Fibroblast of peridontal ligament (primary cell): ENCODE measurements around the gene REPS2.

Experiments used
- DNase-seq: peaks from one replicate; pipeline ENCODE4 v3.0.0-alpha.2; 2010; ENCODE audit errors: extremely low read depth

REPS2 gene

DNA sequence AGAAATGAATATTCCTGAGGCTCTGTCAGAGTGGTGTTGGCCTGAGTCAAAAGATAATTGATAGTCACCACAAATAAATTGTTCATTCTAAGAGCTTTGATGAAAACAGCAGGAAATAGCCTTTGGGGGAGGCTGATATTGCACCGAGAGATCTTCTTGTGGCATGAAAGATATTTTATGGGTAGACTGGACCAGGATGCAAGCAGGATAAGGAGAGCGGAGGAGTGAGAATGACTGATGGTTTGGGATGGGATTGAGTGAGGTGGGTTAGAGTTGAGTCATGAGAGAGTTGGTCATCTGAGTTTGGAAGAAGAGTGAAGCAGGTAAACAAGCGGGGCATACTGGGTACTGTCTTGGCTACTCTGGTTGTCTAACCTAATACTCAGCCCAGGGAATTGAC is 88.7 kb downstream of the REPS2 start:
- no peak for DNase-seq

DNA sequence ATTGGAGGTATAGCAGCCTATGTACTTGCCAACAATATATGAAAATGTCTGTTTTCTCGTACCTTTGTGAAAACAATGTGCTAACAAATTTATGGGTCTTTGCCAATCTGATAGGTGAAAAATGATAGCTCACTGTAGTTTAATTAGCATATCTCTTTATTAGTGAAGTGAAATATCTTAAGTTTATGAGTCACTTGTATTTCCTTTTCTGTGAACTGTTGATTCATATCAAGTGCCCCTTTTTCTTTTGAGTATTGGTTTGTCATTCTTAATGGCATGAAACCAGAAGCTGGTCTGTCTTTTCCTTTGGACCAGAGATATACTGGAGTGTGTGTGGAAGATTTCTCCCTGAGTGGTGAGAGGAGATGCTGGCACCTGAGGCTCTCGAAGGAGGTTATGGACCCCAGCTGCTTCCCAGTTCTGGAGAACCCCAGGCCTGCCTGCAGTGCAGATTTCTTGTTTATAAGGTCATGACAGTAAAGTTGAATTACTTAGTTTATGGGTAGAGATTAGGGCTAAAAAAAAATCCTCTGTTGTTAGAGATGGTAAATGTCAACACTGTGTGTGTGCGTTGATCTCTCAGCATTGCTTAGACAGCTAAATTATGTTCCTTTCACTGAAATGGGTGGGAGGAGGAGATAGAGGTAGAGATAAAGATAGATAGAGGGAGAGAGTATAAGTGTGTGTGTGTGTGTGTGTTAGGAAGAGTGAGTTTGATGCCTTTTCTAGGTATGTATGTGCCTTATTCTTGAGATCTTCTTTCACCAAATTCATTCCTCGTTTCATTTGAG is 89.9 kb downstream of the REPS2 start:
- no peak for DNase-seq

- DNase-seq, result no peak
Observed at GRCh38 chrX:17038277-17038676, 91.8 kb downstream of the REPS2 start.

DNA sequence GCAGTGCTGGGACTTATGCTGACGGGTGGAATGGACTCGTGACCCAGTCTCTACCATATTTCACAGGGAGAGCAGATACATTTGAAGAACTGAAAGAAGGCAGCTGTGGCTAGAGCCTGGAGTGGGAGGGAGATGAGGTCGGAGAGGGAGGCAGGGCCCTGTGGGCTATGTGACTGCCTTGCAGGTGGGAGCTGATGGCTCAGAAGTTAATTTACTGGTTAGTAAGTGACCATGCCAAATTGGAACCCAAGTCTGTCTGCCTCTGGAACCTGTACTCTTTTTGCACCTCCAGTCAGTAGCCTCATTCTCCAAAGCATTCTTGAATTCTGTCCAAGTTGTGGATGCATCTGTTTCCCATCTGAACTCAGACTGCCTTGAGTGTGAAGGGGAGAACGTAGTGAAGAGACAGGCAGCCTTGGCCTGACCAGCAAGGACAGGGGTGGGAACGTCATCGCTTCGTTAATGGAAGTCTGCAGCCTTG is 92.3 kb downstream of the REPS2 start:
- DNase-seq, result no peak

DNA sequence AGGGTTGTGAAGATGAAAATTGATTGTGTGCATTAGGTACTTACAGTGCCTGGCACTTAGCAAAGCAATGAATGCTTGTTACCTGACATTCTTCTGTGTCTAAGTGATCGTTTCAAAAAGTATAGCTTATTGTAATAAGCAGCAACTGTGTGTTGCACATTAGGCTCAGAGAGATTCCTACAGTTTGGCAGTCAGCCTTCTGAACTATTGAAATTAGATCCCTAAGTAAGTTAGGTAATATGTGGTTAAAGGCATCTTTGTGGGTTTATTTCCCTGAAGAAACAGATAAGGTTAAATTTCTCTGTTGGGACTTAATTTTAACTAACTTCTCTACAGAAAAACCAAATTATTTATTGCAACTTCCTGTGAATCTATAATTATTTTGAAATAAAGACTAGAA is 93.4 kb downstream of the REPS2 start:
- DNase-seq, result peak; percentile 64

DNA sequence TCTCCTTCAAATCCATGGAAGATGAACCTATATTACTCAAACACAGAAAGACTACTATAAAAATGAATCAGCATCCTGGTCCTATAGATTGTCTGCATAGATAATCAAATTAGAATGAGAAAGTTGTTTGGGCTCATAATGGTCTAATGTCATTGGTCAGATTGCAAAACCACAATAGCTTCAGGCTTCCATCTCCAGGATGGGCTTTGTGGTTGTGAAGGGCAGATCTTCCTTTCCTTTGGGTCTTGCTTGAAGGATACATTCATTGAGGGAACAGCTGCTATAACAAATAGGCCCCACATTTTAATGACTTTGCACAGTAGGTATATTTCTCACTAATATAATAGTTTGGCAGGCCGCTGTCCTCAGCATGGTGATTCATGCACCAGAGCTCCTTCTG is 94.3 kb downstream of the REPS2 start:
- DNase-seq, result no peak

GRCh38 chrX:17042037-17042436 is 95.6 kb downstream of the REPS2 start:
- DNase-seq, result peak; percentile 57

- peak; percentile 77 for DNase-seq
Observed at GRCh38 chrX:17046478-17047097, 100.1 kb downstream of the REPS2 start.

DNA sequence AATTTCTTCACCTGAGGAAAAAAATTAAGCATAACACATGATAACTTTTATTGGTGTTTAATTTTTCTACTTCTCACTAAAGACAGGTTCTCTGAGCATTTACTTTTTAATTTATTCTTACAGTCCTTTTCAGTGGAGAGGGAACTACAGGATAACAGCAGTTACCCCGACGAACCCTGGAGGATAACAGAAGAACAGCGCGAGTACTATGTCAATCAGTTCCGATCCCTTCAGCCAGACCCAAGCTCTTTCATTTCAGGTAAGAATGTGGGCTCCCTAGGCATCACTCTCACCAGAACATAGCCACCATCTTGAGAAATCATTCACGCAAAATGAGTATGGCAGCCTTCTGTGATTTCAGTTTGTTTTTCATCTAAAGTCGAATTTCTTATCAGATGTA is 100.8 kb downstream of the REPS2 start:
- no peak for DNase-seq

DNA sequence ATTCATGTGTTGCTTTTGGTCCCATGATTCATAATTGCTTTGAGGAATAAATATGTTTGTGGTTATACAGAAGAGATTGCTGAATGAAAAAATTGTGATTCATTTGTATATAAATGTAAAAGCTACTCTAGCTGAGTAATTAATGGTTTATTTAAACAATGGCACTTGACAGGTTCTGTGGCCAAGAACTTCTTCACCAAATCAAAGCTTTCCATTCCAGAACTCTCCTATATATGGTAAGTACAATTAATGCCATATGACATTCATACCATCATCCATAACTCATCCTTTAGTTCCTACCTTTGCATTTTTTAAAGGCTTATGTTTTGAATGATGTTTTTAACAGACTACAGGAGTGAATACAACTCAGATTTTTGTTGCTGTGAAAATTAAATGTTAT is 105.8 kb downstream of the REPS2 start:
- peak; percentile 36 for DNase-seq

DNA sequence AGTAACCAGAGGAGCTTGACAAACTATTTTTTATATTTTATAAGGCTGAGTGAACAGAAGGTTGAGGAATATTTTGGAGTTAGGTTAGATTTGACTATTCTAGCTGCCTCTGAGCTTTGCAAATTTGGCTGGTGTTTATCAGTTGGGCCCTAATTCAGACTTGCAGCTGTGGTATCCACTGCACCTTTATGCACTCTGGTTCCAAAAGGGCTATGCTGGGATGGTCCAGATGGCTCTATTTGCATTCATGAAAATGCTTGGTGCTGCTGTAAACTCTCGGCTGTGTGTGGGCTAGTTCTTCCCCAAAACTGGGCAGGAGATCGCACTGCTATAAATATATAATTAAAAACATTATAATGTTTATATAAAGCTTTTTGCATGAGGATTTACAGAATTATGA is 106.3 kb downstream of the REPS2 start:
- DNase-seq, result no peak

DNA sequence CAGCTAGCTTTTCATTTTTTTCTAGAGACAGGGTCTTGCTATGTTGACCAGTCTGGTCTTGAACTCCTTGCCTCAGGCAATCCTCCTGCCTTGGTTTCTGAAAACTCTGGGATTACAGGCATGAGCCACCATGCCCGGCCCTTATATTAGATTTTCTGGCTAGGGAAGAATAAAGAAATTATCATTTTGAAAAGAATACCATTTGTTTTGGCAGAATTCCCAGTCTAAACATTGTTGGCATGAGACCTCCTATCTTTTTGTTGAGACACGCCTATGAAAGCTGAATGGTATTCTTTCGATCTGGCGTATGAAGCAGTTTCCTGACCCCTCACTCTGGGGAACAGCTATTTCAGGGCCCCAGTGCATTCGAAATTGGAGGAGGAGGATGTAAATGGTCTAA is 107.0 kb downstream of the REPS2 start:
- DNase-seq, result no peak

DNA sequence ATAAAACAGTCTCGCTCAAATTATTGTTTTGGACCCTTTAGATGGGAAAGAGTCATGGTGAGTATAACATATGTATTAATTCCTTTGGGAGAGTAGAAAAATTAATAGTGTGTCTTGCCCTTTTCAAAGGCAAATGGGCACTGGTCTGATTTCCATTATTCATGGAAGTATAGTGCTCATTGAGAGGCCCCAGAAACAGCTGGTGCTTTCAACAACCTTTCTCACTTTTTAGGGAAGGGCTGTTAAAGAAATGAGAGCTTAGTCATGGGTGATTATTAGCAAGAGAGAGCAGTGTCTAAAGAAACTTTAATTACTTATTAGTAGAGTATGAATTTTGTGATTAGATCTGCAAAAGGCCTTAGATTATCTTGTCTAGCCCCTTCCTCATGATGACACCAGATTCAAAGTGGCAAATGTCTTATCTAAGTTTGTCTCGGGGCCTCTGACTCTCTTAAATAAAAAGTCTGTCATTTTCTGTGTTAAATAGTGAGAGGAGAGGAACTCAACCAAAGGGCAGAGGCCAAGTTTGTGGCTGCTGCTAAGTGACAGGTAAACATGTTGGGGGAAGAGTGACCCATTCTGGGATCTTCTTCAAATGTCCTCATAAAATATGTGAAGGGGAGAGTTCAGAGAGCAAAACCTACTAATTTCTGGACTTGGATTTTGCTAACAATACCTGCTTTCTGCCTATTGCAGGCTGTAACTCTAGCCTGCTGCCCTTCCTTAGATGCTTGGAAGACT is 110.6 kb downstream of the REPS2 start:
- DNase-seq, result no peak

GRCh38 chrX:17062065-17062464 is 115.6 kb downstream of the REPS2 start:
- DNase-seq, result no peak

GRCh38 chrX:17065100-17065499 is 118.6 kb downstream of the REPS2 start:
- DNase-seq, result no peak

- no peak for DNase-seq
Observed at GRCh38 chrX:17067534-17067933, 121.1 kb downstream of the REPS2 start.

GRCh38 chrX:17072301-17072700 is 125.8 kb downstream of the REPS2 start:
- no peak for DNase-seq

DNA sequence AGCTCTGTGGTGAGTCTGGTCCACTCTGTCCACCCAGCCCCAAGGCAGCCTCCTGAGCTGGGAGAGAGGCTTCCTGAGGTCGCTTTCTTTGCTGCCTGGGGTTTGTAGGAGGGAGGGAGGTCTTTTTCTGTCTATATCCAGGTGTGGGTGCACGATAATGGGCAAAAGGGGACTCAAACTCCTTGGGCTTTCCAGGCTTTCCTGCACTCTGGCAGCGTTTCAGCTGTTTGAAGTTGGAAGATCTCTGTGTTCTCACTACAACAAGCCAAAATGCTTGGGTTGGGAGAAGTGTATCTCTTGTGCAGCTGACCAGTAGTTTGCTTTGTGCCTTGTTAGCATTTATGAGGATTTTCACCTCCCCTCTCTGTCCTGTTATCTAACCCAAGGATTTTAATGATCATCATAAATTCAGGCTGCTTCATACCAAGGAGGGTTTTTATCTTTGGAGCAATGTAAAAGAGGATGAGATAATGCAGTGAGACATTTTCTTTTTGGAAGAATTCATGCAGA is 126.3 kb downstream of the REPS2 start:
- no peak for DNase-seq

GRCh38 chrX:17075004-17075403 is 128.5 kb downstream of the REPS2 start:
- DNase-seq, result no peak

DNA sequence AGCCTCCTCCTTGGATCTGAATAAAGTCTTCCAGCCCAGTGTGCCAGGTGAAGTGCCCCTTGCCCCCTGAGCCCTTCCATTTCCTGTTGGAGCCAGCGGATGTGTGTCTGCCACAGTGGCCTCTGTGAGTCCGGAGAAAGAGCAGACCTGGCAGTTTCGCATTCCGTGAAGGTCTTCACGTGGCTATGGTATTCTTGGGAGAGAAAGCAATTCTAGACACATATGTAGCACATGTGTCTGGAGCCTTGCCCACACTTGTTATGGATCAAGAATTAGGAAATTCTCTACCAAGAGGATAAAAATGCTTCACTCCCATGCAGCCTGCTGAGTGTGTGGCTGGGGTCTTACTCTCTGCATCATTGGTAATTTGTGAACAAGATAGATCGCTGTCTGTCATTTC is 130.9 kb downstream of the REPS2 start:
- peak; percentile 7 for DNase-seq

GRCh38 chrX:17078031-17078720 is 131.7 kb downstream of the REPS2 start:
- DNase-seq, result peak; percentile 56

DNA sequence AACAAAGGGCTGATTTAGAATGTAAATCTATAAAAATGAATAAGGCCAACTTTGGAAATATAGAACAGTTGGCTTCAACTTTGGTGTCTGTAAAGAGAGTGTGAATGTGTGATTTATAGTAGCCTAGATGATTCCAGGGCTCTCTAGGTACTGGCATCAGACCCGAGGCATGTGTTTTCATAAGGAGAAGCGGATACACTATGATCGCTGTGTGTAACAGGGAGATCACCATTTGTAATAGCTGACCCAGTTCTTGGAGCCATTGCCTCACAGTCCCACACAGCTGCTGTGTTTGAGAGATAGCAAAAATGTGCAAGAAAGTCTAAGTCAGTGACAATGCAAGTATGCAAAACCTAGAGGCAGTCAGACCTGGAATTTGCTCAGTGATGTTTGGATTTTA is 135.1 kb downstream of the REPS2 start:
- DNase-seq, result no peak
